Stimulated activated CD8-positive, alpha-beta memory T cell treated with anti-CD3 and anti-CD28 coated beads, Interleukin-7, amount 100 ng/mL, for 48 hours (primary cell): ENCODE measurements around the gene HIVEP3.

Experiments
- DNase-seq, 2 donors: peaks; one replicate each; pipeline ENCODE4 v3.0.0-alpha.2; 2020; ENCODE audit warnings: low read depth in 1 of 2; ENCODE audit errors: extremely low read depth in 1 of 2

HIVEP3 gene

GRCh38 chr1:41547781-41548560 is 370.8 kb downstream of the HIVEP3 start:
- no peak for DNase-seq

- no peak for DNase-seq
Observed at GRCh38 chr1:41547336-41547735, 371.4 kb downstream of the HIVEP3 start.

- no peak for DNase-seq
Observed at GRCh38 chr1:41546833-41547135, 371.9 kb downstream of the HIVEP3 start.

- DNase-seq = no peak
Observed at GRCh38 chr1:41545996-41546832, 372.5 kb downstream of the HIVEP3 start.

- no peak for DNase-seq
Observed at GRCh38 chr1:41542196-41542930, 376.4 kb downstream of the HIVEP3 start.

- DNase-seq = no peak
Observed at GRCh38 chr1:41541592-41541952, 377.1 kb downstream of the HIVEP3 start.

- no peak for DNase-seq
Observed at GRCh38 chr1:41540886-41541591, 377.7 kb downstream of the HIVEP3 start.

- DNase-seq = no peak
Observed at GRCh38 chr1:41539999-41540398, 378.7 kb downstream of the HIVEP3 start.

GRCh38 chr1:41539418-41539805 is 379.3 kb downstream of the HIVEP3 start:
- DNase-seq = no peak

- DNase-seq = no peak
Observed at GRCh38 chr1:41538741-41539417, 379.8 kb downstream of the HIVEP3 start.

GRCh38 chr1:41537788-41538351 is 380.9 kb downstream of the HIVEP3 start:
- no peak for DNase-seq

- DNase-seq = no peak
Observed at GRCh38 chr1:41537251-41537650, 381.5 kb downstream of the HIVEP3 start.

- DNase-seq = no peak
Observed at GRCh38 chr1:41536361-41536802, 382.3 kb downstream of the HIVEP3 start.

GRCh38 chr1:41535716-41536115 is 383.0 kb downstream of the HIVEP3 start:
- no peak for DNase-seq

- no peak for DNase-seq
Observed at GRCh38 chr1:41535276-41535675, 383.4 kb downstream of the HIVEP3 start.

- no peak for DNase-seq
Observed at GRCh38 chr1:41534181-41535076, 384.3 kb downstream of the HIVEP3 start.

- DNase-seq = no peak
Observed at GRCh38 chr1:41533731-41534080, 385.0 kb downstream of the HIVEP3 start.

- no peak for DNase-seq
Observed at GRCh38 chr1:41533016-41533730, 385.5 kb downstream of the HIVEP3 start.
